MM.1S (cell line): ENCODE data around the gene ITGB6.

Experiments used
- DNase-seq: peaks from one replicate; pipeline ENCODE4 v3.0.0-alpha.2; 2015
- H2AFZ ChIP-seq: fragments of 300-600 bp; sonication (generic); 2 replicates; pipeline ENCODE4 v1.6.0; 2016; ENCODE audit warnings: antibody characterized with exemption, low read length
- H3F3A ChIP-seq: fragments of 300-600 bp; sonication (generic); 2 replicates; pipeline ENCODE4 v1.6.1; 2016; ENCODE audit warnings: mild to moderate bottlenecking, antibody characterized with exemption, low read length, moderate library complexity, mixed read lengths; ENCODE audit not compliant: insufficient read depth
- H3K27ac ChIP-seq: fragments of 300-600 bp; sonication (generic); 2 replicates; pipeline ENCODE4 v1.5.1; 2016; ENCODE audit warnings: mild to moderate bottlenecking, low read length
- H3K27me3 ChIP-seq: fragments of 300-600 bp; sonication (generic); replicated peaks from 2 replicates; pipeline ENCODE4 v1.6.0; 2016; ENCODE audit warnings: low read length; ENCODE audit not compliant: insufficient read depth
- H3K36me3 ChIP-seq: fragments of 300-600 bp; sonication (generic); replicated peaks from 2 replicates; pipeline ENCODE4 v1.6.1; 2016; ENCODE audit warnings: mild to moderate bottlenecking, low read length, mixed read lengths; ENCODE audit not compliant: insufficient read depth
- H3K4me1 ChIP-seq: fragments of 300-600 bp; sonication (generic); 2 replicates; pipeline ENCODE4 v1.6.1; 2016; ENCODE audit warnings: low read length, mixed read lengths
- H3K4me2 ChIP-seq: fragments of 300-600 bp; sonication (generic); 2 replicates; pipeline ENCODE4 v1.6.0; 2016; ENCODE audit warnings: low read depth, low read length
- H3K4me3 ChIP-seq: fragments of 300-600 bp; sonication (generic); 2 replicates; pipeline ENCODE4 v1.5.1; 2016; ENCODE audit warnings: low read length, mixed read lengths
- H3K79me2 ChIP-seq: fragments of 300-600 bp; sonication (generic); 2 replicates; pipeline ENCODE4 v1.6.1; 2016; ENCODE audit warnings: mixed run types, low read length, mixed read lengths
- H3K9ac ChIP-seq: fragments of 300-600 bp; sonication (generic); 2 replicates; pipeline ENCODE4 v1.6.1; 2016; ENCODE audit warnings: low read length, mixed read lengths
- H3K9me2 ChIP-seq: fragments of 300-600 bp; sonication (generic); replicated peaks from 2 replicates; pipeline ENCODE4 v1.6.1; 2016; ENCODE audit warnings: mild to moderate bottlenecking, low read length, mixed read lengths; ENCODE audit not compliant: insufficient read depth
- H3K9me3 ChIP-seq: fragments of 300-600 bp; sonication (generic); replicated peaks from 2 replicates; pipeline ENCODE4 v1.6.1; 2016; ENCODE audit warnings: mild to moderate bottlenecking, low read length, mixed read lengths; ENCODE audit not compliant: insufficient read depth
- H4K20me1 ChIP-seq: fragments of 300-600 bp; sonication (generic); 2 replicates; pipeline ENCODE4 v1.6.1; 2016; ENCODE audit warnings: mild to moderate bottlenecking, low read length, moderate library complexity, mixed read lengths; ENCODE audit not compliant: insufficient read depth
- CTCF ChIP-seq: fragments of 300-600 bp; sonication (generic); IDR thresholded peaks from 2 replicates; pipeline ENCODE4 v1.5.1; 2016; ENCODE audit warnings: antibody characterized with exemption, low read length, mixed read lengths
- EZH2 ChIP-seq: fragments of 300-600 bp; sonication (generic); optimal IDR thresholded peaks from 2 replicates; pipeline ENCODE3; 2017; ENCODE audit warnings: low read depth, mild to moderate bottlenecking, antibody characterized with exemption, low read length, mixed read lengths
- EZH2phosphoT487 ChIP-seq: fragments of 300-600 bp; sonication (generic); IDR thresholded peaks from 2 replicates; pipeline ENCODE4 v1.6.1; 2018; ENCODE audit warnings: antibody characterized with exemption, low read length

Gene ITGB6

GRCh38 chr2:160223560-160223959 lies 23.5 kb upstream of the ITGB6 start:
- no peaks in the 10 kb centered on the region for H3K9me3 ChIP-seq
- no peaks in the 10 kb centered on the region for H4K20me1 ChIP-seq
- DNase-seq = no peak
- H3K27me3 ChIP-seq = no peaks in the 10 kb centered on the region
- no peaks in the 10 kb centered on the region for H3K79me2 ChIP-seq
- H3K4me1 ChIP-seq = peaks cover 12% of the 10 kb centered on the region
- H3K4me2 ChIP-seq = peak overlapping the region; percentile 41; the same call in 1 of the 2 replicates
- TF ChIP-seq CTCF (no peak), EZH2phosphoT487 (no peak), EZH2 (no peak)
- H3K9me2 ChIP-seq = no peaks in the 10 kb centered on the region
- no peak overlapping the region for H3K9ac ChIP-seq
- H3F3A ChIP-seq = no peaks in the 10 kb centered on the region
- no peak overlapping the region for H2AFZ ChIP-seq
- no peak overlapping the region for H3K27ac ChIP-seq
- H3K36me3 ChIP-seq = no peaks in the 10 kb centered on the region
- no peak overlapping the region for H3K4me3 ChIP-seq

- H3K9me3 ChIP-seq = no peaks in the 10 kb centered on the region
- H2AFZ ChIP-seq = no peak overlapping the region
- H4K20me1 ChIP-seq = no peaks in the 10 kb centered on the region
- no peak overlapping the region for H3K4me3 ChIP-seq
- H3F3A ChIP-seq = no peaks in the 10 kb centered on the region
- no peaks in the 10 kb centered on the region for H3K79me2 ChIP-seq
- H3K9ac ChIP-seq = no peak overlapping the region
- no peaks in the 10 kb centered on the region for H3K9me2 ChIP-seq
- no peak overlapping the region for H3K27ac ChIP-seq
- H3K27me3 ChIP-seq = no peaks in the 10 kb centered on the region
- DNase-seq = no peak
- H3K36me3 ChIP-seq = no peaks in the 10 kb centered on the region
- H3K4me1 ChIP-seq = peaks cover 12% of the 10 kb centered on the region
- no peak for TF ChIP-seq CTCF
- TF ChIP-seq EZH2 = no peak
- no peak for TF ChIP-seq EZH2phosphoT487
- H3K4me2 ChIP-seq = no peak overlapping the region
Observed at GRCh38 chr2:160222546-160223283, 22.6 kb upstream of the ITGB6 start.

GRCh38 chr2:160221391-160222276 lies 21.6 kb upstream of the ITGB6 start:
- H3K4me2 ChIP-seq = no peak overlapping the region
- H3K9me2 ChIP-seq = no peaks in the 10 kb centered on the region
- no peak overlapping the region for H3K4me3 ChIP-seq
- no peaks in the 10 kb centered on the region for H3K79me2 ChIP-seq
- no peak overlapping the region for H2AFZ ChIP-seq
- no peaks in the 10 kb centered on the region for H3K36me3 ChIP-seq
- DNase-seq = no peak
- H3K27ac ChIP-seq = no peak overlapping the region
- H3K9me3 ChIP-seq = no peaks in the 10 kb centered on the region
- H3K27me3 ChIP-seq = no peaks in the 10 kb centered on the region
- H3F3A ChIP-seq = no peaks in the 10 kb centered on the region
- no peak overlapping the region for H3K9ac ChIP-seq
- H3K4me1 ChIP-seq = peaks cover 12% of the 10 kb centered on the region
- H4K20me1 ChIP-seq = no peaks in the 10 kb centered on the region
- TF ChIP-seq CTCF (no peak), EZH2 (no peak), EZH2phosphoT487 (no peak)
